Mesendoderm (in vitro differentiated cells): ENCODE results near the gene SLCO2A1.
A peak's percentile ranks its signal among the peaks of the same experiment; 100 is the strongest.

Experiments used
- DNase-seq: peaks from one replicate; pipeline ENCODE4 v3.0.0; 2013
- H2AK5ac ChIP-seq: 2 replicates; pipeline ENCODE4 v1.6.1; 2013; ENCODE audit warnings: low read length, inconsistent platforms
- H2BK120ac ChIP-seq: 2 replicates; pipeline ENCODE4 v1.6.1; 2013; ENCODE audit warnings: low read depth, mild to moderate bottlenecking, low read length, moderate library complexity, mixed read lengths
- H2BK15ac ChIP-seq: replicated peaks from 2 replicates; pipeline ENCODE4 v1.6.1; 2013; ENCODE audit warnings: low read depth, mild to moderate bottlenecking, moderate library complexity
- H2BK5ac ChIP-seq: 2 replicates; pipeline ENCODE4 v1.6.1; 2013; ENCODE audit warnings: low read length, inconsistent platforms
- H3K18ac ChIP-seq: 2 replicates; pipeline ENCODE4 v1.6.1; 2013; ENCODE audit warnings: mild to moderate bottlenecking, low read length, mixed read lengths
- H3K23ac ChIP-seq: one replicate; pipeline ENCODE4 v1.6.1; 2013; ENCODE audit warnings: low read length
- H3K27ac ChIP-seq: 2 replicates; pipeline ENCODE4 v1.5.1; 2013; ENCODE audit warnings: low read depth, mild to moderate bottlenecking, inconsistent platforms, low read length, moderate library complexity
- H3K27me3 ChIP-seq: 2 replicates; pipeline ENCODE4 v1.6.1; 2013; ENCODE audit warnings: low read length, control low read depth, mild to moderate bottlenecking, inconsistent platforms; ENCODE audit not compliant: insufficient read depth, poor library complexity
- H3K36me3 ChIP-seq: 2 replicates; pipeline ENCODE4 v1.6.1; 2013; ENCODE audit warnings: low read length, inconsistent platforms; ENCODE audit not compliant: control insufficient read depth, insufficient read depth
- H3K4ac ChIP-seq: one replicate; pipeline ENCODE4 v1.6.1; 2013; ENCODE audit warnings: low read depth, mild to moderate bottlenecking, low read length, moderate library complexity
- H3K4me1 ChIP-seq: 2 replicates; pipeline ENCODE4 v1.6.1; 2013; ENCODE audit warnings: low read depth, low read length, inconsistent platforms; ENCODE audit not compliant: control insufficient read depth
- H3K4me2 ChIP-seq: 2 replicates; pipeline ENCODE4 v1.6.1; 2013; ENCODE audit warnings: low read length
- H3K4me3 ChIP-seq: 2 replicates; pipeline ENCODE4 v1.5.1; 2013; ENCODE audit warnings: mild to moderate bottlenecking, low read length
- H3K56ac ChIP-seq: one replicate; pipeline ENCODE4 v1.6.1; 2013; ENCODE audit warnings: low read length
- H3K79me1 ChIP-seq: 2 replicates; pipeline ENCODE4 v1.6.1; 2013; ENCODE audit warnings: low read length, inconsistent platforms
- H3K79me2 ChIP-seq: 2 replicates; pipeline ENCODE4 v1.6.1; 2013; ENCODE audit warnings: mild to moderate bottlenecking, low read length; ENCODE audit not compliant: control insufficient read depth, insufficient read depth
- H3K9ac ChIP-seq: 2 replicates; pipeline ENCODE4 v1.6.1; 2013; ENCODE audit warnings: low read length, inconsistent platforms
- H4K5ac ChIP-seq: one replicate; pipeline ENCODE4 v1.6.1; 2013; ENCODE audit warnings: low read length
- H4K8ac ChIP-seq: one replicate; pipeline ENCODE4 v1.6.1; 2013; ENCODE audit warnings: low read depth, mild to moderate bottlenecking, control low read depth, low read length, moderate library complexity
- WGBS: extraction: QIAGEN DNeasy Blood & Tissue Kit; methylation state at CpG from one replicate; pipeline ENCODE4 v1.1.7; 2013; ENCODE audit warnings: low lambda C conversion rate, missing lambda C conversion rate; ENCODE audit not compliant: insufficient coverage; ENCODE audit errors: extremely low coverage; 5-methylcytosine and 5-hydroxymethylcytosine counted together

Gene SLCO2A1

GRCh38 chr3:133964547-133964946 is 65.2 kb downstream of the SLCO2A1 start:
- H4K5ac ChIP-seq, result no peak overlapping the region
- no peak overlapping the region for H2BK15ac ChIP-seq
- no peak overlapping the region for H2BK120ac ChIP-seq
- no peak overlapping the region for H3K4me3 ChIP-seq
- no peaks in the 10 kb centered on the region for H3K79me2 ChIP-seq
- WGBS, result no CpG with 5 or more reads among the region's 3 CpGs
- no peaks in the 10 kb centered on the region for H3K36me3 ChIP-seq
- peaks cover 2% of the 10 kb centered on the region for H3K4me1 ChIP-seq
- H3K56ac ChIP-seq, result no peak overlapping the region
- no peak overlapping the region for H3K9ac ChIP-seq
- H2AK5ac ChIP-seq, result no peak overlapping the region
- H4K8ac ChIP-seq, result no peak overlapping the region
- DNase-seq, result peak; percentile 42
- no peak overlapping the region for H3K4me2 ChIP-seq
- no peak overlapping the region for H3K18ac ChIP-seq
- H2BK5ac ChIP-seq, result no peak overlapping the region
- no peak overlapping the region for H3K27ac ChIP-seq
- H3K4ac ChIP-seq, result no peak overlapping the region
- H3K27me3 ChIP-seq, result no peaks in the 10 kb centered on the region
- no peak overlapping the region for H3K23ac ChIP-seq
- H3K79me1 ChIP-seq, result no peaks in the 10 kb centered on the region

GRCh38 chr3:133963657-133964396 is 65.9 kb downstream of the SLCO2A1 start:
- H3K79me1 ChIP-seq, result no peaks in the 10 kb centered on the region
- no peak overlapping the region for H4K5ac ChIP-seq
- H2AK5ac ChIP-seq, result no peak overlapping the region
- no peak overlapping the region for H3K4me2 ChIP-seq
- WGBS, result 100% methylated on average over 2 of the region's 7 CpGs
- H3K4ac ChIP-seq, result no peak overlapping the region
- no peaks in the 10 kb centered on the region for H3K79me2 ChIP-seq
- peaks cover 2% of the 10 kb centered on the region for H3K4me1 ChIP-seq
- no peak overlapping the region for H2BK5ac ChIP-seq
- no peaks in the 10 kb centered on the region for H3K36me3 ChIP-seq
- H3K23ac ChIP-seq, result no peak overlapping the region
- H3K18ac ChIP-seq, result no peak overlapping the region
- no peak for DNase-seq
- no peak overlapping the region for H2BK15ac ChIP-seq
- H3K4me3 ChIP-seq, result no peak overlapping the region
- H4K8ac ChIP-seq, result no peak overlapping the region
- H3K56ac ChIP-seq, result no peak overlapping the region
- no peak overlapping the region for H2BK120ac ChIP-seq
- H3K27ac ChIP-seq, result no peak overlapping the region
- no peaks in the 10 kb centered on the region for H3K27me3 ChIP-seq
- no peak overlapping the region for H3K9ac ChIP-seq

- no peaks in the 10 kb centered on the region for H3K79me2 ChIP-seq
- H3K9ac ChIP-seq, result no peak overlapping the region
- no peak overlapping the region for H2BK15ac ChIP-seq
- H3K27me3 ChIP-seq, result no peaks in the 10 kb centered on the region
- no peak overlapping the region for H3K4me2 ChIP-seq
- peak; percentile 44 for DNase-seq
- H3K56ac ChIP-seq, result no peak overlapping the region
- H3K4ac ChIP-seq, result no peak overlapping the region
- H2BK5ac ChIP-seq, result no peak overlapping the region
- H3K23ac ChIP-seq, result no peak overlapping the region
- peaks cover 2% of the 10 kb centered on the region for H3K4me1 ChIP-seq
- no CpG with 5 or more reads among the region's 2 CpGs for WGBS
- no peak overlapping the region for H3K4me3 ChIP-seq
- H3K18ac ChIP-seq, result no peak overlapping the region
- no peak overlapping the region for H2BK120ac ChIP-seq
- no peaks in the 10 kb centered on the region for H3K36me3 ChIP-seq
- H3K27ac ChIP-seq, result no peak overlapping the region
- no peaks in the 10 kb centered on the region for H3K79me1 ChIP-seq
- no peak overlapping the region for H4K5ac ChIP-seq
- H4K8ac ChIP-seq, result no peak overlapping the region
- no peak overlapping the region for H2AK5ac ChIP-seq
These were observed 66.9 kb downstream of the SLCO2A1 start for GRCh38 chr3:133962849-133963248.

GRCh38 chr3:133958071-133958805 is 71.5 kb downstream of the SLCO2A1 start:
- Histone ChIP-seq H2BK5ac (no peak overlapping the region), H2AK5ac (no peak overlapping the region), H3K4ac (no peak overlapping the region), H3K36me3 (no peaks in the 10 kb centered on the region), H4K8ac (no peak overlapping the region), H3K18ac (no peak overlapping the region), H3K56ac (no peak overlapping the region), H3K27me3 (no peaks in the 10 kb centered on the region), H3K79me1 (no peaks in the 10 kb centered on the region), H3K4me3 (no peak overlapping the region), H3K23ac (no peak overlapping the region), H4K5ac (no peak overlapping the region), H3K9ac (no peak overlapping the region), H3K27ac (no peak overlapping the region), H2BK120ac (no peak overlapping the region), H3K4me2 (no peak overlapping the region), H3K79me2 (no peaks in the 10 kb centered on the region), H3K4me1 (no peaks in the 10 kb centered on the region), H2BK15ac (no peak overlapping the region)
- WGBS, result no CpG with 5 or more reads among the region's 5 CpGs
- no peak for DNase-seq

GRCh38 chr3:133956982-133957381 is 72.7 kb downstream of the SLCO2A1 start:
- Histone ChIP-seq H3K23ac (no peak overlapping the region), H3K36me3 (no peaks in the 10 kb centered on the region), H2BK120ac (no peak overlapping the region), H2AK5ac (no peak overlapping the region), H3K56ac (no peak overlapping the region), H3K9ac (no peak overlapping the region), H3K27ac (no peak overlapping the region), H3K4ac (no peak overlapping the region), H3K4me3 (no peak overlapping the region), H3K4me1 (no peaks in the 10 kb centered on the region), H3K27me3 (no peaks in the 10 kb centered on the region), H3K79me1 (no peaks in the 10 kb centered on the region), H3K18ac (no peak overlapping the region), H4K5ac (no peak overlapping the region), H3K79me2 (no peaks in the 10 kb centered on the region), H4K8ac (no peak overlapping the region), H2BK5ac (no peak overlapping the region), H3K4me2 (no peak overlapping the region), H2BK15ac (no peak overlapping the region)
- DNase-seq, result no peak
- WGBS, result no CpG with 5 or more reads among the region's 6 CpGs
